ENCODE results near the gene CBFA2T3.

The CBFA2T3 gene

GRCh38 chr16:88865310-88865709 is 111.7 kb downstream of the CBFA2T3 start:
- TF ChIP-seq POLR2AphosphoS5 (IDR thresholded peaks at IDR 0.05; ENCODE audit: low read depth, low read length): no peak

GRCh38 chr16:88864521-88864920 is 112.5 kb downstream of the CBFA2T3 start:
- TF ChIP-seq SIN3A (IDR thresholded peaks at IDR 0.05; ENCODE audit: borderline replicate concordance, insufficient read depth, low read length) (no peak), FOXP2 (optimal IDR thresholded peaks at IDR 0.05; ENCODE audit: borderline replicate concordance, extremely low read depth, extremely low read length, insufficient read depth) (no peak), POLR2AphosphoS5 (IDR thresholded peaks at IDR 0.05; ENCODE audit: low read depth, low read length) (no peak)

DNA sequence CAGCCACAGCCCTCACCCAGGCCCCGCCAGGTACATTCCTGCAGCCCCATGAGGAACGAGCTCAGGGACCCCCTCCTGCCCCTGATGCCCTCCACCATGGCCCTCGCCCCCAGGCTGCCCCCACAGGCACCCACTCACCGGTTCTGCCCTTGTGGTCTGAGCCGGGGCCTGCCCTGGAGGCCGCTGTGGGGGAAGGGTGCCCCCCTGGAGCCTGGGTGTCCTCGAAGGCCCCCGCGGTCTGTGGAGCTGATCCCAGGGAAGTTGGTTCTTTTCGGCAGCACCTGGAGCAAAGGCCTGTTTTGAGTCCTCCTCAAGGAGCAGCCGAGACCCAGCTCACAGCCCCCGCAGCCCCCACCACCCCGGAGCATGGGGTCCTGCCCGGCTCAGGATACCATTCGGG is 112.9 kb downstream of the CBFA2T3 start:
- TF ChIP-seq FOXP2 (optimal IDR thresholded peaks at IDR 0.05; ENCODE audit: borderline replicate concordance, extremely low read depth, extremely low read length, insufficient read depth) (no peak), TAF1 (IDR thresholded peaks at IDR 0.05; ENCODE audit: borderline replicate concordance, insufficient read depth, low read length) (no peak), SIN3A (IDR thresholded peaks at IDR 0.05; ENCODE audit: borderline replicate concordance, insufficient read depth, low read length) (no peak), POLR2AphosphoS5 (IDR thresholded peaks at IDR 0.05; ENCODE audit: low read depth, low read length) (no peak)
- TF ChIP-seq, protein P1, sequence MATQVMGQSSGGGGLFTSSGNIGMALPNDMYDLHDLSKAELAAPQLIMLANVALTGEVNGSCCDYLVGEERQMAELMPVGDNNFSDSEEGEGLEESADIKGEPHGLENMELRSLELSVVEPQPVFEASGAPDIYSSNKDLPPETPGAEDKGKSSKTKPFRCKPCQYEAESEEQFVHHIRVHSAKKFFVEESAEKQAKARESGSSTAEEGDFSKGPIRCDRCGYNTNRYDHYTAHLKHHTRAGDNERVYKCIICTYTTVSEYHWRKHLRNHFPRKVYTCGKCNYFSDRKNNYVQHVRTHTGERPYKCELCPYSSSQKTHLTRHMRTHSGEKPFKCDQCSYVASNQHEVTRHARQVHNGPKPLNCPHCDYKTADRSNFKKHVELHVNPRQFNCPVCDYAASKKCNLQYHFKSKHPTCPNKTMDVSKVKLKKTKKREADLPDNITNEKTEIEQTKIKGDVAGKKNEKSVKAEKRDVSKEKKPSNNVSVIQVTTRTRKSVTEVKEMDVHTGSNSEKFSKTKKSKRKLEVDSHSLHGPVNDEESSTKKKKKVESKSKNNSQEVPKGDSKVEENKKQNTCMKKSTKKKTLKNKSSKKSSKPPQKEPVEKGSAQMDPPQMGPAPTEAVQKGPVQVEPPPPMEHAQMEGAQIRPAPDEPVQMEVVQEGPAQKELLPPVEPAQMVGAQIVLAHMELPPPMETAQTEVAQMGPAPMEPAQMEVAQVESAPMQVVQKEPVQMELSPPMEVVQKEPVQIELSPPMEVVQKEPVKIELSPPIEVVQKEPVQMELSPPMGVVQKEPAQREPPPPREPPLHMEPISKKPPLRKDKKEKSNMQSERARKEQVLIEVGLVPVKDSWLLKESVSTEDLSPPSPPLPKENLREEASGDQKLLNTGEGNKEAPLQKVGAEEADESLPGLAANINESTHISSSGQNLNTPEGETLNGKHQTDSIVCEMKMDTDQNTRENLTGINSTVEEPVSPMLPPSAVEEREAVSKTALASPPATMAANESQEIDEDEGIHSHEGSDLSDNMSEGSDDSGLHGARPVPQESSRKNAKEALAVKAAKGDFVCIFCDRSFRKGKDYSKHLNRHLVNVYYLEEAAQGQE (IDR thresholded peaks at IDR 0.05; ENCODE audit: insufficient read depth in 1 of 2, low read depth in 2 of 2, low read length in 2 of 2): no peak

- TF ChIP-seq TAF1 (IDR thresholded peaks at IDR 0.05; ENCODE audit: borderline replicate concordance, insufficient read depth, low read length) (no peak), SIN3A (IDR thresholded peaks at IDR 0.05; ENCODE audit: borderline replicate concordance, insufficient read depth, low read length) (no peak), FOXP2 (optimal IDR thresholded peaks at IDR 0.05; ENCODE audit: borderline replicate concordance, extremely low read depth, extremely low read length, insufficient read depth) (no peak)
- TF ChIP-seq, protein P1 (IDR thresholded peaks at IDR 0.05; ENCODE audit: insufficient read depth in 1 of 2, low read depth in 2 of 2, low read length in 2 of 2): no peak
Observed at GRCh38 chr16:88863426-88863825, 113.6 kb downstream of the CBFA2T3 start.

DNA sequence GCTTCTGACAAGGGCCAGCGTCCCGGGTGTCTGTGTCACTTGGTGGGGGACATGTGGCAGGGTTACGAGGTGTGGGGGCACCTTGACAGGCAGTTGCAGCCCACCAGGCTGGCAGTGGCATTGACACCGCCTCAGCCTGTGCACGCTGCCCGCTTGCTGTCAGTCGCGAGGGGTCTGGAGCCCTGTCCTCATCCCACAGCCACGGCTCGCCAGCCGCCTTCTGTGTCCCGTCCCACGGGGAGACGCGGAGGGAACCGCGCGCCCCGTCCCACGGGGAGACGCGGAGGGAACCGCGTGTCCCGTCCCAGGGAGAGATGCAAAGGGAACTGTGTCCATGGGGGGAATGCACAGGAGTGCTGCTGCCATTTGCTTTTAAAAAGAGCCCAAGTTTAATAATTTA is 114.0 kb downstream of the CBFA2T3 start:
- no peak for TF ChIP-seq TAF1 (IDR thresholded peaks at IDR 0.05; ENCODE audit: borderline replicate concordance, insufficient read depth, low read length)
- no peak for TF ChIP-seq FOXP2 (optimal IDR thresholded peaks at IDR 0.05; ENCODE audit: borderline replicate concordance, extremely low read depth, extremely low read length, insufficient read depth)
- TF ChIP-seq POLR2AphosphoS5 (IDR thresholded peaks at IDR 0.05; ENCODE audit: low read depth, low read length): no peak

DNA sequence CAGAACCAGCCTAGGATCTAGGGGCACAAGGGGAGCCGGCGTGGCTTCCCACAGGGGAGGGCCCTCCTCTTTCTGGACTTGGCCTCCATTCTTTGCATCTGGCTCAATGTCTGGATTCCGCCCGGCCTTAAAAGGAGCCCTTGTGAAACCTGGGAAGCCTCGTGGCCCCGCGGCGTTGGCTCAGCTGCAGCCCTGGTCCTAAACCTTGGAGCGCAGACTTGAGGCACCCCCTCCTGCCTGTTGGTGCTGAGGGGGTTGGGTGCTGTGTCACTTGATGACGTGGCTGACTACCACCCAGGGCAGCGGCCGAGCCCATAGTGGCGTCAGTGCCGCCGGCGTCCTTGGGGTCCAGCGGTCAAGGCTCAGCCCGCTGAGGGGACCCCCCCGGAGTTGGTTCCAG is 115.6 kb downstream of the CBFA2T3 start:
- TF ChIP-seq SIN3A (IDR thresholded peaks at IDR 0.05; ENCODE audit: borderline replicate concordance, insufficient read depth, low read length) (no peak), FOXP2 (optimal IDR thresholded peaks at IDR 0.05; ENCODE audit: borderline replicate concordance, extremely low read depth, extremely low read length, insufficient read depth) (no peak), TAF1 (IDR thresholded peaks at IDR 0.05; ENCODE audit: borderline replicate concordance, insufficient read depth, low read length) (no peak), POLR2AphosphoS5 (IDR thresholded peaks at IDR 0.05; ENCODE audit: low read depth, low read length) (no peak)
- TF ChIP-seq, protein P1 (IDR thresholded peaks at IDR 0.05; ENCODE audit: insufficient read depth in 1 of 2, low read depth in 2 of 2, low read length in 2 of 2): no peak
